Measurements from ENCODE around the gene HNRNPK.

The HNRNPK gene

GRCh38 chr9:83920469-83920926, 59.5 kb downstream of the HNRNPK start:
- TF ChIP-seq CTCF (IDR thresholded peaks at IDR 0.05; ENCODE audit: low read depth, low read length): peak; percentile 37
- no peak for DNase-seq (ENCODE audit: extremely low read depth, low read depth)

GRCh38 chr9:83919111-83919510, 60.9 kb downstream of the HNRNPK start:
- DNase-seq (ENCODE audit: extremely low read depth, low read depth): no peak
- TF ChIP-seq CTCF (IDR thresholded peaks at IDR 0.05; ENCODE audit: low read depth, low read length): no peak
